NT2/D1 (cell line): ENCODE measurements around the gene ZFHX3.

Experiments used
- SUZ12 ChIP-seq: IDR thresholded peaks from 2 replicates; pipeline ENCODE4 v1.6.1; 2011; ENCODE audit not compliant: insufficient read length, insufficient read depth; ENCODE audit errors: extremely low read depth
- YY1 ChIP-seq: IDR thresholded peaks from 2 replicates; pipeline ENCODE4 v1.6.1; 2011; ENCODE audit not compliant: insufficient read length, insufficient read depth

GRCh38 chr16:72821185-72821950 is 226.6 kb downstream of the ZFHX3 start:
- TF ChIP-seq SUZ12: no peak
- TF ChIP-seq YY1: no peak
